ENCODE measurements around the gene BDKRB1.

The BDKRB1 gene

GRCh38 chr14:96261772-96262655, 6.0 kb downstream of the BDKRB1 start:
- TF ChIP-seq GATA3 (IDR thresholded peaks at IDR 0.05; ENCODE audit: low read depth, low read length) (no peak), GATA2 (IDR thresholded peaks at IDR 0.05; ENCODE audit: low read depth, low read length) (no peak)

GRCh38 chr14:96263347-96264199, 7.6 kb downstream of the BDKRB1 start:
- TF ChIP-seq GATA2 (IDR thresholded peaks at IDR 0.05; ENCODE audit: low read depth, low read length): no peak
- TF ChIP-seq GATA3 (IDR thresholded peaks at IDR 0.05; ENCODE audit: low read depth, low read length): no peak

GRCh38 chr14:96264200-96264553, 8.2 kb downstream of the BDKRB1 start:
- no peak for TF ChIP-seq GATA2 (IDR thresholded peaks at IDR 0.05; ENCODE audit: low read depth, low read length)
- no peak for TF ChIP-seq GATA3 (IDR thresholded peaks at IDR 0.05; ENCODE audit: low read depth, low read length)

- no peak for TF ChIP-seq GATA2 (IDR thresholded peaks at IDR 0.05; ENCODE audit: low read depth, low read length)
- TF ChIP-seq GATA3 (IDR thresholded peaks at IDR 0.05; ENCODE audit: low read depth, low read length): no peak
These were observed 8.8 kb downstream of the BDKRB1 start for GRCh38 chr14:96264853-96265252.

- TF ChIP-seq GATA3 (IDR thresholded peaks at IDR 0.05; ENCODE audit: low read depth, low read length) (no peak), GATA2 (IDR thresholded peaks at IDR 0.05; ENCODE audit: low read depth, low read length) (no peak)
These were observed 9.5 kb downstream of the BDKRB1 start for GRCh38 chr14:96265383-96266095.

GRCh38 chr14:96267336-96267735, 11.3 kb downstream of the BDKRB1 start:
- TF ChIP-seq GATA2 (IDR thresholded peaks at IDR 0.05; ENCODE audit: low read depth, low read length): peak; percentile 46
- TF ChIP-seq GATA3 (IDR thresholded peaks at IDR 0.05; ENCODE audit: low read depth, low read length): no peak

- no peak for TF ChIP-seq GATA3 (IDR thresholded peaks at IDR 0.05; ENCODE audit: low read depth, low read length)
- TF ChIP-seq GATA2 (IDR thresholded peaks at IDR 0.05; ENCODE audit: low read depth, low read length): no peak
These were observed 11.9 kb downstream of the BDKRB1 start for GRCh38 chr14:96267916-96268315.

GRCh38 chr14:96268431-96269358, 12.7 kb downstream of the BDKRB1 start:
- TF ChIP-seq GATA3 (IDR thresholded peaks at IDR 0.05; ENCODE audit: low read depth, low read length) (no peak), GATA2 (IDR thresholded peaks at IDR 0.05; ENCODE audit: low read depth, low read length) (no peak)

- TF ChIP-seq GATA2 (IDR thresholded peaks at IDR 0.05; ENCODE audit: low read depth, low read length) (no peak), GATA3 (IDR thresholded peaks at IDR 0.05; ENCODE audit: low read depth, low read length) (no peak)
These were observed 13.3 kb downstream of the BDKRB1 start for GRCh38 chr14:96269359-96269710.

- TF ChIP-seq GATA3 (IDR thresholded peaks at IDR 0.05; ENCODE audit: low read depth, low read length) (no peak), GATA2 (IDR thresholded peaks at IDR 0.05; ENCODE audit: low read depth, low read length) (no peak)
These were observed 14.8 kb downstream of the BDKRB1 start for GRCh38 chr14:96270565-96271420.

GRCh38 chr14:96271421-96271762, 15.4 kb downstream of the BDKRB1 start:
- no peak for TF ChIP-seq GATA3 (IDR thresholded peaks at IDR 0.05; ENCODE audit: low read depth, low read length)
- TF ChIP-seq GATA2 (IDR thresholded peaks at IDR 0.05; ENCODE audit: low read depth, low read length): no peak

GRCh38 chr14:96272777-96273473, 16.9 kb downstream of the BDKRB1 start:
- TF ChIP-seq GATA2 (IDR thresholded peaks at IDR 0.05; ENCODE audit: low read depth, low read length): no peak
- TF ChIP-seq GATA3 (IDR thresholded peaks at IDR 0.05; ENCODE audit: low read depth, low read length): no peak
